ENCODE results near the gene TMEM203.

Gene TMEM203

GRCh38 chr9:137181680-137182079 is 23.8 kb downstream of the TMEM203 start:
- DNase-seq (ENCODE audit: low read depth, low spot score): no peak

- no peak for DNase-seq (ENCODE audit: low read depth, low spot score)
Measured at GRCh38 chr9:137180491-137180890, 25.0 kb downstream of the TMEM203 start.

GRCh38 chr9:137179761-137180160 is 25.7 kb downstream of the TMEM203 start:
- DNase-seq (ENCODE audit: low read depth, low spot score): no peak

- no peak for DNase-seq (ENCODE audit: low read depth, low spot score)
Measured at GRCh38 chr9:137178939-137179630, 26.4 kb downstream of the TMEM203 start.

- DNase-seq (ENCODE audit: low read depth, low spot score): no peak
Measured at GRCh38 chr9:137178201-137178938, 27.1 kb downstream of the TMEM203 start.

- no peak for DNase-seq (ENCODE audit: low read depth, low spot score)
Measured at GRCh38 chr9:137176302-137177182, 28.9 kb downstream of the TMEM203 start.

- no peak for DNase-seq (ENCODE audit: low read depth, low spot score)
Measured at GRCh38 chr9:137175345-137175961, 30.0 kb downstream of the TMEM203 start.

- DNase-seq (ENCODE audit: low read depth, low spot score): no peak
Measured at GRCh38 chr9:137174722-137175293, 30.6 kb downstream of the TMEM203 start.

- DNase-seq (ENCODE audit: low read depth, low spot score): no peak
Measured at GRCh38 chr9:137173796-137174664, 31.4 kb downstream of the TMEM203 start.

- no peak for DNase-seq (ENCODE audit: low read depth, low spot score)
Measured at GRCh38 chr9:137172901-137173795, 32.3 kb downstream of the TMEM203 start.

- no peak for DNase-seq (ENCODE audit: low read depth, low spot score)
Measured at GRCh38 chr9:137171149-137171900, 34.1 kb downstream of the TMEM203 start.

GRCh38 chr9:137170486-137171148 is 34.8 kb downstream of the TMEM203 start:
- no peak for DNase-seq (ENCODE audit: low read depth, low spot score)

- DNase-seq (ENCODE audit: low read depth, low spot score): no peak
Measured at GRCh38 chr9:137169896-137170358, 35.5 kb downstream of the TMEM203 start, which contains the start of gene LRRC26. Gene LRRC26 (minus strand): TSS chr9:137170051. CDS start chr9:137169943, 108 bp downstream.

- no peak for DNase-seq (ENCODE audit: low read depth, low spot score)
Measured at GRCh38 chr9:137168904-137169856, 36.3 kb downstream of the TMEM203 start.

- DNase-seq (ENCODE audit: low read depth, low spot score): no peak
Measured at GRCh38 chr9:137168573-137168903, 36.9 kb downstream of the TMEM203 start.

GRCh38 chr9:137167747-137168572 is 37.5 kb downstream of the TMEM203 start:
- no peak for DNase-seq (ENCODE audit: low read depth, low spot score)
